Stimulated activated CD4-positive, alpha-beta T cell treated with anti-CD3 and anti-CD28 coated beads, Interleukin-12 subunit alpha, Interleukin-12 subunit beta, amount 100 ng/mL, for 48 hours (primary cell): Measurements from ENCODE around the gene HNF4A.

Experiments used
- DNase-seq, 3 donors: peaks; one replicate each; pipeline ENCODE4 v3.0.0-alpha.2; 2020; ENCODE audit warnings: low read depth in 2 of 3, low spot score in 1 of 3

Gene HNF4A

GRCh38 chr20:44442298-44443070 lies 87.0 kb downstream of the HNF4A start:
- DNase-seq: no peak

- no peak for DNase-seq
Observed at GRCh38 chr20:44445742-44446710, 90.5 kb downstream of the HNF4A start.

GRCh38 chr20:44447827-44448419 lies 92.4 kb downstream of the HNF4A start:
- no peak for DNase-seq

- DNase-seq: peak in 2 of 3 donors; percentile 3 to 5
Observed at GRCh38 chr20:44448753-44449546, 93.5 kb downstream of the HNF4A start.

GRCh38 chr20:44449864-44450263 lies 94.4 kb downstream of the HNF4A start:
- DNase-seq: no peak

GRCh38 chr20:44450281-44450889 lies 94.9 kb downstream of the HNF4A start:
- DNase-seq: no peak

- DNase-seq: no peak
Observed at GRCh38 chr20:44450903-44451450, 95.5 kb downstream of the HNF4A start.

GRCh38 chr20:44454306-44454963 lies 98.9 kb downstream of the HNF4A start:
- DNase-seq: no peak

- no peak for DNase-seq
Observed at GRCh38 chr20:44455126-44455525, 99.6 kb downstream of the HNF4A start.

- no peak for DNase-seq
Observed at GRCh38 chr20:44456611-44457010, 101.1 kb downstream of the HNF4A start.

- no peak for DNase-seq
Observed at GRCh38 chr20:44457016-44457415, 101.5 kb downstream of the HNF4A start.

- no peak for DNase-seq
Observed at GRCh38 chr20:44459271-44459670, 103.8 kb downstream of the HNF4A start.

- no peak for DNase-seq
Observed at GRCh38 chr20:44460795-44461141, 105.3 kb downstream of the HNF4A start.

GRCh38 chr20:44461142-44461802 lies 105.8 kb downstream of the HNF4A start:
- DNase-seq: no peak

GRCh38 chr20:44461803-44462174 lies 106.3 kb downstream of the HNF4A start:
- no peak for DNase-seq

GRCh38 chr20:44463466-44463865 lies 108.0 kb downstream of the HNF4A start:
- DNase-seq: no peak

- no peak for DNase-seq
Observed at GRCh38 chr20:44464514-44464913, 109.0 kb downstream of the HNF4A start.

- no peak for DNase-seq
Observed at GRCh38 chr20:44465001-44465560, 109.6 kb downstream of the HNF4A start.
